Measurements from ENCODE around the gene TSPAN18.
A peak's percentile ranks its signal among the peaks of the same experiment; 100 is the strongest.

Gene TSPAN18

GRCh38 chr11:44934110-44934509 is 207.3 kb downstream of the TSPAN18 start:
- TF ChIP-seq CTCF (conservative IDR thresholded peaks at IDR 0.05; ENCODE audit: control insufficient read depth, insufficient read depth, low read depth, low read length): no peak
- no peak overlapping the region for H3K4me3 ChIP-seq (ENCODE audit: control insufficient read depth, low read depth, low read length)
- DNase-seq (ENCODE audit: low read depth): no peak

GRCh38 chr11:44934735-44935250 is 208.0 kb downstream of the TSPAN18 start:
- TF ChIP-seq CTCF (conservative IDR thresholded peaks at IDR 0.05; ENCODE audit: control insufficient read depth, insufficient read depth, low read depth, low read length): no peak
- DNase-seq (ENCODE audit: low read depth): no peak
- no peak overlapping the region for H3K4me3 ChIP-seq (ENCODE audit: control insufficient read depth, low read depth, low read length)

GRCh38 chr11:44936525-44936924 is 209.8 kb downstream of the TSPAN18 start:
- no peak overlapping the region for H3K4me3 ChIP-seq (ENCODE audit: control insufficient read depth, low read depth, low read length)
- DNase-seq (ENCODE audit: low read depth): peak; percentile 75
- peak; percentile 84 for TF ChIP-seq CTCF (conservative IDR thresholded peaks at IDR 0.05; ENCODE audit: control insufficient read depth, insufficient read depth, low read depth, low read length)

- no peak for TF ChIP-seq CTCF (conservative IDR thresholded peaks at IDR 0.05; ENCODE audit: control insufficient read depth, insufficient read depth, low read depth, low read length)
- H3K4me3 ChIP-seq (ENCODE audit: control insufficient read depth, low read depth, low read length): no peak overlapping the region
- DNase-seq (ENCODE audit: low read depth): no peak
Measured at GRCh38 chr11:44936951-44937543, 210.3 kb downstream of the TSPAN18 start.

- H3K4me3 ChIP-seq (ENCODE audit: control insufficient read depth, low read depth, low read length): no peak overlapping the region
- no peak for TF ChIP-seq CTCF (conservative IDR thresholded peaks at IDR 0.05; ENCODE audit: control insufficient read depth, insufficient read depth, low read depth, low read length)
- DNase-seq (ENCODE audit: low read depth): no peak
Measured at GRCh38 chr11:44938066-44938691, 211.4 kb downstream of the TSPAN18 start.

- no peak overlapping the region for H3K4me3 ChIP-seq (ENCODE audit: control insufficient read depth, low read depth, low read length)
- peak; percentile 38 for DNase-seq (ENCODE audit: low read depth)
- TF ChIP-seq CTCF (conservative IDR thresholded peaks at IDR 0.05; ENCODE audit: control insufficient read depth, insufficient read depth, low read depth, low read length): peak; percentile 44
Measured at GRCh38 chr11:44939673-44940395, 213.1 kb downstream of the TSPAN18 start.

Data from fibroblast of mammary gland (primary cell).